WTC11 (cell line): Measurements from ENCODE around the gene KRTAP5-4. TPM values are rescaled to one million over a fixed set of nuclear protein-coding genes. Genes with fewer than 3 reads are reported as not detected.

Experiments used
- ATAC-seq: fragments of 200-7000 bp; cut with Tn5 transposase; 2 replicates; pipeline ENCODE4 v1.10.0; 2021; ENCODE audit warnings: mild to moderate bottlenecking, moderate library complexity
- CTCF ChIA-PET: fragments of 300-600 bp; sonication (Branson Sonifier 250); formaldehyde crosslinking; loops from one replicate; lab custom pipeline; 2021; ENCODE audit warnings: antibody characterized with exemption; lab: Charles Lee
- POLR2A ChIA-PET: fragments of 350-600 bp; sonication (Branson Sonifier 250); formaldehyde crosslinking; loops from one replicate; lab custom pipeline; 2021; ENCODE audit warnings: antibody characterized with exemption; lab: Charles Lee
- DNase-seq: peaks from one replicate; pipeline ENCODE4 v3.0.0; 2021; ENCODE audit warnings: low spot score
- H3K27ac Mint-ChIP-seq: 2 replicates; pipeline ENCODE4 v1.8.0; 2021; ENCODE audit warnings: mixed read lengths
- H3K27me3 Mint-ChIP-seq: 2 replicates; pipeline ENCODE4 v1.8.0; 2021; ENCODE audit warnings: low read depth, mild to moderate bottlenecking, moderate library complexity, mixed read lengths
- H3K36me3 Mint-ChIP-seq: 2 replicates; pipeline ENCODE4 v1.8.0; 2021; ENCODE audit warnings: mixed read lengths
- H3K4me1 Mint-ChIP-seq: 2 replicates; pipeline ENCODE4 v1.8.0; 2022; ENCODE audit warnings: mixed read lengths
- H3K4me3 Mint-ChIP-seq: 2 replicates; pipeline ENCODE4 v1.8.0; 2021; ENCODE audit warnings: mild to moderate bottlenecking, moderate library complexity, mixed read lengths
- H3K9me3 Mint-ChIP-seq: 2 replicates; pipeline ENCODE4 v1.8.0; 2021; ENCODE audit warnings: mixed read lengths
- CBFB ChIP-seq: sonication (generic); formaldehyde crosslinking; IDR thresholded peaks from 2 replicates; pipeline ENCODE4 v1.8.1; 2022; ENCODE audit warnings: mild to moderate bottlenecking, low read depth, missing genetic modification reagents
- GRHL2 ChIP-seq: fragments of 250-450 bp; sonication (Bioruptor Pico); IDR thresholded peaks from 2 replicates; pipeline ENCODE4 v1.8.0; 2022; ENCODE audit warnings: mild to moderate bottlenecking, moderate library complexity; ENCODE audit not compliant: insufficient replicate concordance, severe bottlenecking
- JUN ChIP-seq: sonication (generic); formaldehyde crosslinking; IDR thresholded peaks from 2 replicates; pipeline ENCODE4 v1.8.0; 2023; ENCODE audit warnings: mild to moderate bottlenecking, missing genetic modification reagents
- NR1H2 ChIP-seq: sonication (generic); formaldehyde crosslinking; IDR thresholded peaks from 2 replicates; pipeline ENCODE4 v1.9.0; 2021; ENCODE audit warnings: mild to moderate bottlenecking, moderate library complexity, missing genetic modification reagents
- NR2C2 ChIP-seq: sonication (generic); formaldehyde crosslinking; IDR thresholded peaks from 2 replicates; pipeline ENCODE4 v1.8.0; 2022; ENCODE audit warnings: mild to moderate bottlenecking, missing genetic modification reagents
- NR3C1 ChIP-seq: sonication (generic); formaldehyde crosslinking; conservative IDR thresholded peaks from 2 replicates; pipeline ENCODE4 v1.8.1; 2023; ENCODE audit warnings: low read depth, mild to moderate bottlenecking, missing genetic modification reagents
- OVOL2 ChIP-seq: fragments of 250-450 bp; sonication (Bioruptor Pico); IDR thresholded peaks from 2 replicates; pipeline ENCODE4 v1.9.0; 2021; ENCODE audit warnings: mild to moderate bottlenecking, borderline replicate concordance
- RELA ChIP-seq: sonication (generic); formaldehyde crosslinking; IDR thresholded peaks from 2 replicates; pipeline ENCODE4 v1.8.1; 2022; ENCODE audit warnings: missing genetic modification reagents, mild to moderate bottlenecking, borderline replicate concordance
- SMAD3 ChIP-seq: sonication (generic); formaldehyde crosslinking; IDR thresholded peaks from 2 replicates; pipeline ENCODE4 v1.8.0; 2022; ENCODE audit warnings: missing genetic modification reagents, mild to moderate bottlenecking, borderline replicate concordance
- ZNF121 ChIP-seq: sonication (generic); formaldehyde crosslinking; IDR thresholded peaks from 2 replicates; pipeline ENCODE4 v1.8.0; 2023; ENCODE audit warnings: missing genetic modification reagents
- ZNF671 ChIP-seq: fragments of 250-450 bp; sonication (Bioruptor Pico); IDR thresholded peaks from 2 replicates; pipeline ENCODE4 v1.8.0; 2021; ENCODE audit warnings: mild to moderate bottlenecking
- total RNA-seq: library from RNA; stranded (reverse); gene quantifications from 3 replicates; pipeline ENCODE4 v1.2.3, GENCODE V29; 2021
- TF ChIP-seq, protein P1 (sequence below): fragments of 250-450 bp; sonication (Bioruptor Pico); IDR thresholded peaks from 2 replicates; pipeline ENCODE4 v1.9.0; 2021; ENCODE audit warnings: moderate library complexity, mild to moderate bottlenecking, inconsistent platforms, borderline replicate concordance
- TF ChIP-seq, protein P2 (sequence below): fragments of 250-450 bp; sonication (Bioruptor Pico); IDR thresholded peaks from 2 replicates; pipeline ENCODE4 v2.1.2; 2022; ENCODE audit warnings: mild to moderate bottlenecking, moderate library complexity
- TF ChIP-seq, protein P3 (sequence below): fragments of 250-450 bp; sonication (Bioruptor Pico); IDR thresholded peaks from 2 replicates; pipeline ENCODE4 v1.8.0; 2021; ENCODE audit warnings: mild to moderate bottlenecking
- TF ChIP-seq, protein P4 (sequence below): sonication (generic); formaldehyde crosslinking; IDR thresholded peaks from 2 replicates; pipeline ENCODE4 v1.8.1; 2022; ENCODE audit warnings: missing genetic modification reagents, borderline replicate concordance
- TF ChIP-seq, protein P5 (sequence below): sonication (generic); formaldehyde crosslinking; IDR thresholded peaks from 2 replicates; pipeline ENCODE4 v1.8.1; 2023; ENCODE audit warnings: mild to moderate bottlenecking, missing genetic modification reagents
- TF ChIP-seq, protein P6 (sequence below): sonication (generic); formaldehyde crosslinking; IDR thresholded peaks from 2 replicates; pipeline ENCODE4 v1.8.1; 2023; ENCODE audit warnings: mild to moderate bottlenecking, missing genetic modification reagents, moderate library complexity
- TF ChIP-seq, protein P7 (sequence below): sonication (generic); formaldehyde crosslinking; IDR thresholded peaks from 2 replicates; pipeline ENCODE4 v1.8.0; 2023; ENCODE audit warnings: missing genetic modification reagents, mild to moderate bottlenecking, borderline replicate concordance
- TF ChIP-seq, protein P8 (sequence below): sonication (generic); formaldehyde crosslinking; IDR thresholded peaks from 2 replicates; pipeline ENCODE4 v1.8.1; 2022; ENCODE audit warnings: mild to moderate bottlenecking, missing genetic modification reagents, moderate library complexity, borderline replicate concordance

Gene KRTAP5-4
- total RNA-seq, 1 experiment from 2014 or later = not detected

DNA sequence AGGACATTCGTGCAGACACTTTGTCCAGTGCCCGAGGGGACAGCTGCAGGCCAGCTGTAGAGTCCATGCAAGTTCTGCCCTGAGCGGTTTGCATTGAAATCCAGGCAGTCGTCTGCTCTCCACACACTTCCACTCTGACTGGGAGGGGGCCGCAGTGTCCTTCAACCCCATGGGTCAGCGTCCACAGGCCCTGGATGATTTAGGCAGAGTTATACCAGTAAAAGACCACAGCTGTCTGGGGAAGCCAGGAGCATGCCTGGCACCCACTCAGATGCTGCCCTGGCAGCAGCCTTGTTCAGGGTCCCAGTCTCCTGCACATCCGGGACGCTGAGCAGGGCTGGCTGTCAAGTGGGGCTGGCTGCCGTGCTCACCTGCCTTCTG lies 34.1 kb upstream of the KRTAP5-4 start:
- no peak overlapping the region for H3K27ac Mint-ChIP-seq
- ChIA-PET CTCF (interaction anchor here (1.1 to 4.3 kb wide), 2 partner anchors 37 to 169 kb away, joined by 3 to 121 read pairs; no protein-coding TSS in a partner anchor), POLR2A (no interaction called here)
- no peaks in the 10 kb centered on the region for H3K9me3 Mint-ChIP-seq
- TF ChIP-seq, protein P1, sequence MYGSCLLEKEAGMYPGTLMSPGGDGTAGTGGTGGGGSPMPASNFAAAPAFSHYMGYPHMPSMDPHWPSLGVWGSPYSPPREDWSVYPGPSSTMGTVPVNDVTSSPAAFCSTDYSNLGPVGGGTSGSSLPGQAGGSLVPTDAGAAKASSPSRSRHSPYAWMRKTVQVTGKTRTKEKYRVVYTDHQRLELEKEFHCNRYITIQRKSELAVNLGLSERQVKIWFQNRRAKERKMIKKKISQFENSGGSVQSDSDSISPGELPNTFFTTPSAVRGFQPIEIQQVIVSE (CRISPR knock-in tag) = no peak
- TF ChIP-seq RELA (CRISPR knock-in tag) (no peak), NR1H2 (CRISPR knock-in tag) (no peak), OVOL2 (no peak), GRHL2 (no peak), JUN (CRISPR knock-in tag) (no peak), ZNF671 (CRISPR knock-in tag) (no peak), ZNF121 (CRISPR knock-in tag) (no peak), CBFB (CRISPR knock-in tag) (no peak), NR2C2 (CRISPR knock-in tag) (no peak), SMAD3 (no peak), NR3C1 (CRISPR knock-in tag) (no peak)
- TF ChIP-seq, protein P2, sequence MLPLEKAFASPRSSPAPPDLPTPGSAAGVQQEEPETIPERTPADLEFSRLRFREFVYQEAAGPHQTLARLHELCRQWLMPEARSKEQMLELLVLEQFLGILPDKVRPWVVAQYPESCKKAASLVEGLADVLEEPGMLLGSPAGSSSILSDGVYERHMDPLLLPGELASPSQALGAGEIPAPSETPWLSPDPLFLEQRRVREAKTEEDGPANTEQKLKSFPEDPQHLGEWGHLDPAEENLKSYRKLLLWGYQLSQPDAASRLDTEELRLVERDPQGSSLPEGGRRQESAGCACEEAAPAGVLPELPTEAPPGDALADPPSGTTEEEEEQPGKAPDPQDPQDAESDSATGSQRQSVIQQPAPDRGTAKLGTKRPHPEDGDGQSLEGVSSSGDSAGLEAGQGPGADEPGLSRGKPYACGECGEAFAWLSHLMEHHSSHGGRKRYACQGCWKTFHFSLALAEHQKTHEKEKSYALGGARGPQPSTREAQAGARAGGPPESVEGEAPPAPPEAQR = no peak
- TF ChIP-seq, protein P3, sequence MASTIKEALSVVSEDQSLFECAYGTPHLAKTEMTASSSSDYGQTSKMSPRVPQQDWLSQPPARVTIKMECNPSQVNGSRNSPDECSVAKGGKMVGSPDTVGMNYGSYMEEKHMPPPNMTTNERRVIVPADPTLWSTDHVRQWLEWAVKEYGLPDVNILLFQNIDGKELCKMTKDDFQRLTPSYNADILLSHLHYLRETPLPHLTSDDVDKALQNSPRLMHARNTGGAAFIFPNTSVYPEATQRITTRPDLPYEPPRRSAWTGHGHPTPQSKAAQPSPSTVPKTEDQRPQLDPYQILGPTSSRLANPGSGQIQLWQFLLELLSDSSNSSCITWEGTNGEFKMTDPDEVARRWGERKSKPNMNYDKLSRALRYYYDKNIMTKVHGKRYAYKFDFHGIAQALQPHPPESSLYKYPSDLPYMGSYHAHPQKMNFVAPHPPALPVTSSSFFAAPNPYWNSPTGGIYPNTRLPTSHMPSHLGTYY (CRISPR knock-in tag) = no peak
- TF ChIP-seq, protein P4, sequence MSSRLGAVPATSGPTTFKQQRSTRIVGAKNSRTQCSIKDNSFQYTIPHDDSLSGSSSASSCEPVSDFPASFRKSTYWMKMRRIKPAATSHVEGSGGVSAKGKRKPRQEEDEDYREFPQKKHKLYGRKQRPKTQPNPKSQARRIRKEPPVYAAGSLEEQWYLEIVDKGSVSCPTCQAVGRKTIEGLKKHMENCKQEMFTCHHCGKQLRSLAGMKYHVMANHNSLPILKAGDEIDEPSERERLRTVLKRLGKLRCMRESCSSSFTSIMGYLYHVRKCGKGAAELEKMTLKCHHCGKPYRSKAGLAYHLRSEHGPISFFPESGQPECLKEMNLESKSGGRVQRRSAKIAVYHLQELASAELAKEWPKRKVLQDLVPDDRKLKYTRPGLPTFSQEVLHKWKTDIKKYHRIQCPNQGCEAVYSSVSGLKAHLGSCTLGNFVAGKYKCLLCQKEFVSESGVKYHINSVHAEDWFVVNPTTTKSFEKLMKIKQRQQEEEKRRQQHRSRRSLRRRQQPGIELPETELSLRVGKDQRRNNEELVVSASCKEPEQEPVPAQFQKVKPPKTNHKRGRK (CRISPR knock-in tag) = no peak
- TF ChIP-seq, protein P5, sequence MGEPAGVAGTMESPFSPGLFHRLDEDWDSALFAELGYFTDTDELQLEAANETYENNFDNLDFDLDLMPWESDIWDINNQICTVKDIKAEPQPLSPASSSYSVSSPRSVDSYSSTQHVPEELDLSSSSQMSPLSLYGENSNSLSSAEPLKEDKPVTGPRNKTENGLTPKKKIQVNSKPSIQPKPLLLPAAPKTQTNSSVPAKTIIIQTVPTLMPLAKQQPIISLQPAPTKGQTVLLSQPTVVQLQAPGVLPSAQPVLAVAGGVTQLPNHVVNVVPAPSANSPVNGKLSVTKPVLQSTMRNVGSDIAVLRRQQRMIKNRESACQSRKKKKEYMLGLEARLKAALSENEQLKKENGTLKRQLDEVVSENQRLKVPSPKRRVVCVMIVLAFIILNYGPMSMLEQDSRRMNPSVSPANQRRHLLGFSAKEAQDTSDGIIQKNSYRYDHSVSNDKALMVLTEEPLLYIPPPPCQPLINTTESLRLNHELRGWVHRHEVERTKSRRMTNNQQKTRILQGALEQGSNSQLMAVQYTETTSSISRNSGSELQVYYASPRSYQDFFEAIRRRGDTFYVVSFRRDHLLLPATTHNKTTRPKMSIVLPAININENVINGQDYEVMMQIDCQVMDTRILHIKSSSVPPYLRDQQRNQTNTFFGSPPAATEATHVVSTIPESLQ (CRISPR knock-in tag) = no peak
- TF ChIP-seq, protein P6, sequence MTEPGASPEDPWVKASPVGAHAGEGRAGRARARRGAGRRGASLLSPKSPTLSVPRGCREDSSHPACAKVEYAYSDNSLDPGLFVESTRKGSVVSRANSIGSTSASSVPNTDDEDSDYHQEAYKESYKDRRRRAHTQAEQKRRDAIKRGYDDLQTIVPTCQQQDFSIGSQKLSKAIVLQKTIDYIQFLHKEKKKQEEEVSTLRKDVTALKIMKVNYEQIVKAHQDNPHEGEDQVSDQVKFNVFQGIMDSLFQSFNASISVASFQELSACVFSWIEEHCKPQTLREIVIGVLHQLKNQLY (CRISPR knock-in tag) = no peak
- ATAC-seq = no peak
- H3K4me1 Mint-ChIP-seq = no peaks in the 10 kb centered on the region
- no peak for DNase-seq
- no peak overlapping the region for H3K4me3 Mint-ChIP-seq
- H3K36me3 Mint-ChIP-seq = no peaks in the 10 kb centered on the region
- H3K27me3 Mint-ChIP-seq = peaks cover 21% of the 10 kb centered on the region

DNA sequence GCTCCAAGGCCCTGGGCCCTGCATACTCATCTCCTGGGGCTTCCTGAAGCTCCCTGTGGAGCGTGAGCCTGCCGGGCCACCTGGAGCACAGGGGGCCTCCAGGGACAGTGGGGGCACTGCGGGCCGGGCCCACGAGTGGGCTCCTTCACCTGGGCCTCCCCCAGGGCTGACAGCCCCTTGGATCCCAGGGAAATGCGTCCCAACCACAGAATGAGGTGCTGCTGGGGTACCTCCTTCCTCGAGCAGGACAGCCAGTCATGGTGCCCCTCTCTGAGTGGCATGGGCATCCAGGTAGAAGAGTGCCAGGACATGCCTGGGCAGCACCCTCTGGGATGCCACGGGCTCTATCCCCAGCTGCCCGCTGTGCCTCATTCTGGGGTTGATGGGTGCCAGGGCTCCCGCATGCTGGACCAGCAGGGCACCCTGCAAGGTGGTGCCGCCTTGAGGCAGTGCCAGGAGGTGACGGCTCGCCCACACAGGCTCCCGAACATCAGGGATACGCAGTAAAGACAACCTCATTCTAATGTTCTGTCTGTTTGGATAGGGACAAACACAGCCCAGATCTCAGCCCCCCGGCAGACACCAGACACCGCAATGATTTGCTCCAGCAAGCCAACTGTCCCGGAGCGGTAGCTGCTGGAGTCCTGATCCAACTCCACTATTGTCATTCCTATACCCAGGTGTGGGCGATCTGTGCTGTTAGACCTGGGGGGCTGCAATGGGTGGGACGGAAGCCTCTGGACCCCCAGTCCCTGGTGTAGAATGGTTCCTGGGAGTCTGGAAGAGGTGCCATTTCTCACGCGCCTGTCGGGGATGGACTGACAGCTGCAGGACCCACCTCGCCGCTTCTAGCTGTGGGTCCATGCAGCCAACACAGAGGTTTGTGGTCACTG lies 33.5 kb upstream of the KRTAP5-4 start:
- ChIA-PET POLR2A (no interaction called here), CTCF (interaction anchor here (1.0 to 4.3 kb wide), 4 partner anchors 38 to 497 kb away, joined by 3 to 190 read pairs (median 62); partner anchors contain the start of gene SYT8)
- no peak for DNase-seq
- H3K4me1 Mint-ChIP-seq = no peaks in the 10 kb centered on the region
- no peaks in the 10 kb centered on the region for H3K36me3 Mint-ChIP-seq
- no peak overlapping the region for H3K27ac Mint-ChIP-seq
- H3K27me3 Mint-ChIP-seq = peaks cover 21% of the 10 kb centered on the region
- H3K4me3 Mint-ChIP-seq = no peak overlapping the region
- no peak for ATAC-seq
- no peaks in the 10 kb centered on the region for H3K9me3 Mint-ChIP-seq
- TF ChIP-seq, protein P7, sequence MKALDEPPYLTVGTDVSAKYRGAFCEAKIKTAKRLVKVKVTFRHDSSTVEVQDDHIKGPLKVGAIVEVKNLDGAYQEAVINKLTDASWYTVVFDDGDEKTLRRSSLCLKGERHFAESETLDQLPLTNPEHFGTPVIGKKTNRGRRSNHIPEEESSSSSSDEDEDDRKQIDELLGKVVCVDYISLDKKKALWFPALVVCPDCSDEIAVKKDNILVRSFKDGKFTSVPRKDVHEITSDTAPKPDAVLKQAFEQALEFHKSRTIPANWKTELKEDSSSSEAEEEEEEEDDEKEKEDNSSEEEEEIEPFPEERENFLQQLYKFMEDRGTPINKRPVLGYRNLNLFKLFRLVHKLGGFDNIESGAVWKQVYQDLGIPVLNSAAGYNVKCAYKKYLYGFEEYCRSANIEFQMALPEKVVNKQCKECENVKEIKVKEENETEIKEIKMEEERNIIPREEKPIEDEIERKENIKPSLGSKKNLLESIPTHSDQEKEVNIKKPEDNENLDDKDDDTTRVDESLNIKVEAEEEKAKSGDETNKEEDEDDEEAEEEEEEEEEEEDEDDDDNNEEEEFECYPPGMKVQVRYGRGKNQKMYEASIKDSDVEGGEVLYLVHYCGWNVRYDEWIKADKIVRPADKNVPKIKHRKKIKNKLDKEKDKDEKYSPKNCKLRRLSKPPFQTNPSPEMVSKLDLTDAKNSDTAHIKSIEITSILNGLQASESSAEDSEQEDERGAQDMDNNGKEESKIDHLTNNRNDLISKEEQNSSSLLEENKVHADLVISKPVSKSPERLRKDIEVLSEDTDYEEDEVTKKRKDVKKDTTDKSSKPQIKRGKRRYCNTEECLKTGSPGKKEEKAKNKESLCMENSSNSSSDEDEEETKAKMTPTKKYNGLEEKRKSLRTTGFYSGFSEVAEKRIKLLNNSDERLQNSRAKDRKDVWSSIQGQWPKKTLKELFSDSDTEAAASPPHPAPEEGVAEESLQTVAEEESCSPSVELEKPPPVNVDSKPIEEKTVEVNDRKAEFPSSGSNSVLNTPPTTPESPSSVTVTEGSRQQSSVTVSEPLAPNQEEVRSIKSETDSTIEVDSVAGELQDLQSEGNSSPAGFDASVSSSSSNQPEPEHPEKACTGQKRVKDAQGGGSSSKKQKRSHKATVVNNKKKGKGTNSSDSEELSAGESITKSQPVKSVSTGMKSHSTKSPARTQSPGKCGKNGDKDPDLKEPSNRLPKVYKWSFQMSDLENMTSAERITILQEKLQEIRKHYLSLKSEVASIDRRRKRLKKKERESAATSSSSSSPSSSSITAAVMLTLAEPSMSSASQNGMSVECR (CRISPR knock-in tag) = no peak
- no peak for TF ChIP-seq OVOL2
- TF ChIP-seq, protein P8, sequence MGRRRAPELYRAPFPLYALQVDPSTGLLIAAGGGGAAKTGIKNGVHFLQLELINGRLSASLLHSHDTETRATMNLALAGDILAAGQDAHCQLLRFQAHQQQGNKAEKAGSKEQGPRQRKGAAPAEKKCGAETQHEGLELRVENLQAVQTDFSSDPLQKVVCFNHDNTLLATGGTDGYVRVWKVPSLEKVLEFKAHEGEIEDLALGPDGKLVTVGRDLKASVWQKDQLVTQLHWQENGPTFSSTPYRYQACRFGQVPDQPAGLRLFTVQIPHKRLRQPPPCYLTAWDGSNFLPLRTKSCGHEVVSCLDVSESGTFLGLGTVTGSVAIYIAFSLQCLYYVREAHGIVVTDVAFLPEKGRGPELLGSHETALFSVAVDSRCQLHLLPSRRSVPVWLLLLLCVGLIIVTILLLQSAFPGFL (CRISPR knock-in tag) = no peak
